ENCODE measurements around the gene CHCHD3. TPM values are rescaled to one million over a fixed set of nuclear protein-coding genes. Genes with fewer than 3 reads are reported as not detected.

CHCHD3 gene
- total RNA-seq, 1 donor from 2014 or later, result 71.0 TPM

DNA sequence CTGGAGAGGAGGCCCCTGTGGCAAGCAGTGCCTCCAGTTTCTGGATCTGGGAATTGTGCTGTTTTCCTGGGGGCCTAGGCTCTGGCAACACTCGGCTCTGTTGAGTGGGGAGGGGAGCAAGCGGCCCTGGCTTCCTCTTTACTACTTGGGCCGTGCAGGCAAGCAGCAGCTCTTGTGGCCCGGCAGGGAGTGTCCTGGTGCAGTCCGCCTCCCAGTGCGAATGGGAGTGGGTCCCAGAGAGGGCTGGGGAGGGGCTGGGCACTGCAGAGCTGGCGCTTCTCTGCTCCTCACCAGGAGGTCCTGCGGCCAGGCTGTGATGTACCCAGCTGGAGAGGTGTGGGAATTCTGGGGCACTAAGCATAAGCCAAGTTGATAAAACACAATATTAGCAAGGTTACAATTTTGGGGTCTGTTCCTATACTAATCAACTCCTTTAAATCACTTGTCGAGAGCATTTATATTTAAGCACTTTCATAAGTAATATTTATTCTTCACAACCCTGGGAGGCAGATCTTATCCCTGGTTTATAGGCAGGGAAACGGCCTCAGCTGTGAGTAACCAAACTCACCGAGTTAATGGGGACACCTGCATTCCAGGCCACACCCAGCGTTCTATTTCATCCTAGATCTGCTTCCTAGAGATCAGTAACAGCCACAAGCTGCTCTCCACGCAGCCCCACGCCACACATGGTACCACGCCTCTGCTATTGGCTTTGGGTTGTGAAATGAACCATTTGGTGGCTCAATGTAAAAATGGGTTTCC, 322.2 kb downstream of the CHCHD3 start:
- DNase-seq (ENCODE audit: extremely low spot score, unreplicated experiment), result no peak
- Mint-ChIP-seq H3K36me3 (no peaks in the 10 kb centered on the region), H3K27ac (no peak overlapping the region), H3K9me3 (no peaks in the 10 kb centered on the region), H3K27me3 (peaks cover 3% of the 10 kb centered on the region), H3K4me3 (no peak overlapping the region), H3K4me1 (ENCODE audit: unreplicated experiment) (peaks cover 7% of the 10 kb centered on the region)
- no peak for TF ChIP-seq CTCF (conservative IDR thresholded peaks at IDR 0.05)

DNA sequence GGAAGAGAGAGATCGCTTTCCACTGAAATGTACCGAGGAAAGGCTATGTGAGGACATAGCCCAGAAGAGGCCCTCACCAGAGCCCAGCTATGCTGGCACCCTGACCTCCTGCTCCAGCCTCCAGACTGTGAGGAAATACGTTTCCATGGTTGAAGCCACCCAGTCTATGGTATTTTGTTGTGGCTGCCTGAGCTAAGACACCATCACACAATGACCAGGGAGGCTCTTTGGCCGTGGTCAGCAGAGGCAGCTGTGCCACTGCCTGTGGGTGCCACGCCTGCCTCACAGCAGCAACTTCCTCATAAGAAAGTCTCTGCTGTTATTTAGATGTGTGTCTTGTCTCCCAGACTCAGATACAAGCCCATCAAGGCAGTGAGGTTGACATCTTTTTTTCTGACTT, 322.9 kb downstream of the CHCHD3 start:
- no peak for DNase-seq (ENCODE audit: extremely low spot score, unreplicated experiment)
- no peaks in the 10 kb centered on the region for H3K9me3 Mint-ChIP-seq
- H3K4me1 Mint-ChIP-seq (ENCODE audit: unreplicated experiment), result peaks cover 7% of the 10 kb centered on the region
- H3K27ac Mint-ChIP-seq, result no peak overlapping the region
- peaks cover 3% of the 10 kb centered on the region for H3K27me3 Mint-ChIP-seq
- H3K36me3 Mint-ChIP-seq, result no peaks in the 10 kb centered on the region
- TF ChIP-seq CTCF (conservative IDR thresholded peaks at IDR 0.05), result no peak
- H3K4me3 Mint-ChIP-seq, result no peak overlapping the region

- no peaks in the 10 kb centered on the region for H3K27me3 Mint-ChIP-seq
- DNase-seq (ENCODE audit: extremely low spot score, unreplicated experiment), result no peak
- H3K27ac Mint-ChIP-seq, result no peak overlapping the region
- H3K36me3 Mint-ChIP-seq, result no peaks in the 10 kb centered on the region
- H3K9me3 Mint-ChIP-seq, result no peaks in the 10 kb centered on the region
- TF ChIP-seq CTCF (conservative IDR thresholded peaks at IDR 0.05), result no peak
- no peak overlapping the region for H3K4me3 Mint-ChIP-seq
- H3K4me1 Mint-ChIP-seq (ENCODE audit: unreplicated experiment), result peaks cover 7% of the 10 kb centered on the region
These were observed 324.1 kb downstream of the CHCHD3 start for GRCh38 chr7:132757783-132758182.

GRCh38 chr7:132756484-132756990, 325.4 kb downstream of the CHCHD3 start:
- no peaks in the 10 kb centered on the region for H3K27me3 Mint-ChIP-seq
- H3K36me3 Mint-ChIP-seq, result no peaks in the 10 kb centered on the region
- H3K4me1 Mint-ChIP-seq (ENCODE audit: unreplicated experiment), result peaks cover 11% of the 10 kb centered on the region
- no peak for TF ChIP-seq CTCF (conservative IDR thresholded peaks at IDR 0.05)
- no peaks in the 10 kb centered on the region for H3K9me3 Mint-ChIP-seq
- no peak overlapping the region for H3K27ac Mint-ChIP-seq
- no peak overlapping the region for H3K4me3 Mint-ChIP-seq
- no peak for DNase-seq (ENCODE audit: extremely low spot score, unreplicated experiment)

DNA sequence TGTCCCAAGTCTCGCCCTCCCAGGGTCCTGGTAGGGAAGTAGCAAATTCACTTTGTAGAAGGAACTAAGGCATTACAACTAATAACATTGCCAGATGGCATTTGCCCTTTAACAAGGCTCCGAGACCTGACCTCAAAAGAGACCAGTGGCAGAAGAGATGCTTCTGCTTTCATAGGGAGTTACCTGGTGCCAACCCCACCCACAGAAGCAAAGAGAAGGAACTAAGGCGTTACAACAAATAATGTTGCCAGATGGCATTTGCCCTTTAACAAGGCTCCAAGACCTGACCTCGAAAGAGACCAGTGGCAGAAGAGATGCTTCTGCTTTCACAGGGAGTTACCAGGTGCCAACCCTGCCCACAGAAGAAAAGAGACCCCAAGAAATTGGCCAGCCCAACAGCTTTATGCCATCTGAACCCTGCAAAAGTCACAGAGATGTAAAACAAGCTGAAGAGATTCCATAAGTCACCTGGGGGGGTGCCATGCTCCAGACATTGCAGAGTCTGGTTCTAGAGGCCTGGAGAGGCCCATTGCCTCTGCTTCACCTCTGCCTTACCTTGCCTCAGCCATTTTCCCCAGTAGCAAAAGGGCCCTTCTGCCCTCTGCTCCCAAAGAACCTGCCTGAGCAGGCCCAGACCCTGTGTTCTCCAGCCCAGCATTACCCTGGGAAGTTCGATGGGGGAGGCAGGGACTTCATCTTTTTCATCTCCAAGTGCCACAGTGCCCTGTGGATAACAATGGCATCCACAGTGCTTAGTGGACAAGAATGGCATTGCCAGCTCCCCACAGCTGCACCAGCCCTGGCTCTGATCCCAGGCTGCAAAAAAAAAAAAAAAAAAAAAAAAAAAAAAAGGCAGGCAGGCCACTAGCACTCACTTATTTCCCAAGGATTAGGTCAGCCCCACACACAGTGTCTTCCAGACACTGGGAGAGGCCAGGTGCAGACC, 326.1 kb downstream of the CHCHD3 start:
- no peak for DNase-seq (ENCODE audit: extremely low spot score, unreplicated experiment)
- H3K36me3 Mint-ChIP-seq, result no peaks in the 10 kb centered on the region
- no peak for TF ChIP-seq CTCF (conservative IDR thresholded peaks at IDR 0.05)
- H3K27me3 Mint-ChIP-seq, result no peaks in the 10 kb centered on the region
- H3K4me3 Mint-ChIP-seq, result no peak overlapping the region
- peaks cover 11% of the 10 kb centered on the region for H3K4me1 Mint-ChIP-seq (ENCODE audit: unreplicated experiment)
- H3K9me3 Mint-ChIP-seq, result no peaks in the 10 kb centered on the region
- H3K27ac Mint-ChIP-seq, result no peak overlapping the region
